ENCODE data around the gene GRHPR.

DNA sequence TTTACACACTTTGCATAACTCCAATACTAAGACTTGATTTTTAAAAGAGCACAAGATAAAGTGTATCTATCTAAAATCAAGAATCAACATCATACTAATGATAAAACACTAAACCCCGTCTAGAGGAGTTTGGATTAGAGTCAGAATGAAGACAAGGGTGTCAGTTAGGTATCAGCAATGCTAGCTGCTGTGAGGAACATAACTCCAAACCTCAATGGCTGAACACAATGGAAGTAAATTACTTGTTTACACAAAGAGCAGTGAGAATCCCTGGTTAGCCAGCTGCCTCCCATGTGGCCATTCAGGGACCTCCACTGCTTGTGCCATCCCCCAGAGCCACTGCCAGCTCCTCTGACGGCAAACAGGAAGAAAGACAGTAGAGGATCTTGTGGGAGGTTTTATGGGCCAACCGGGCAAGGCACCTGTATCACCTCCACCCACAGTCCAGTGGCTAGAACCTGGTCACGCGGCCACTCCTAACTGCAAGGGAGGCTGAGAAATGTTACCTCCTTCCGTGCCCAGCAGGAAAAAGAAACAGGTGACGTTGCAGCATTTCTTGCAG lies 24.0 kb upstream of the GRHPR start:
- TF ChIP-seq ARNT (IDR thresholded peaks at IDR 0.05) (no peak), FOXA1 (IDR thresholded peaks at IDR 0.05) (no peak), LEF1 (IDR thresholded peaks at IDR 0.05; ENCODE audit: borderline replicate concordance) (no peak), SP1 (IDR thresholded peaks at IDR 0.05) (no peak), HDGF (IDR thresholded peaks at IDR 0.05; ENCODE audit: borderline replicate concordance) (no peak), BHLHE40 (IDR thresholded peaks at IDR 0.05; ENCODE audit: borderline replicate concordance) (no peak), FOXM1 (IDR thresholded peaks at IDR 0.05; ENCODE audit: borderline replicate concordance) (no peak), SUZ12 (IDR thresholded peaks at IDR 0.05) (no peak), ZNF384 (IDR thresholded peaks at IDR 0.05) (no peak), ELF4 (IDR thresholded peaks at IDR 0.05) (no peak)

All from HEK293T (cell line).